ENCODE results near the gene ASB18. TPM values are rescaled to one million over a fixed set of nuclear protein-coding genes. Genes with fewer than 3 reads are reported as not detected.

ASB18 gene
- total and polyA plus RNA-seq, 2 of the 13 experiments (the other 11 are each of a cell fraction or from before 2014, with no cell fraction given) = not detected

GRCh38 chr2:236290742-236291425 lies 26.7 kb upstream of the ASB18 start (continued):
- no peak for TF ChIP-seq ZXDC (CRISPR knock-in tag; IDR thresholded peaks at IDR 0.05)

DNA sequence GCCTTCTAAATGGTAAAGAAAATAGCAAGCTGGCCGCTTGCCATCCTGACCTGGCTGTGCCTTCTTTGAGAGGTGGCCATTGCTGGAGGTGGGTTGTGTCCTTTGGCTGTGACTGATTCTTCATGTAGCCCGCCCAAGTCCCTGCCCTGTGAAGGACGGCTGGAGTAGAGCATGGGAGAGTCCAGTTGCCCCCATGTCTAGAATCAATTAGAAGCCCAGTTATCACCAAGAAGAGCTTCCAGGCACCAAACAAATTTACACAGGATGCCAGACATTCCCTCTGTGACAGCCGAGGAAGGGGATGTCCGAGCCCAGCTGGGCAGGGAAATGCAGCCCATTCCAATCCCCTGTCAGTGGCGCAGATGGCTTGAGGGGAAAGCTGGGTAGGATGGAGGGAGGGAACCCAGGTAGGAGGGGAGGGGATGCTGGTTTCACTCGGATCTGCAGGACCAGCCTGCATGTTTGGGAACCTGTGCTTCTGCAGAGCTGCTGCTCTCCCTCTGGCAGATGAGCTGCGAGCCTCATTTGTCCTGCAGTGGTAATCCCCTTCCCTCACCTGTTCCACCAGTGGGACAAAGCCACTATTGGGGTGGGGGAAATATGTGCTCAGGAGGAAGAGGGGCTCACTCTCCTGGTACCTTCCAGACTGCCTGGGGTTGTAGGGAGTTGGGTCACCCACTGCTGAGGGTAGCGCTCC lies 25.7 kb upstream of the ASB18 start:
- Histone ChIP-seq H3K4me1 (ENCODE audit: insufficient read depth, low read length) (no peaks in the 10 kb centered on the region), H3K36me3 (replicated peaks in 1 of 2; ENCODE audit: control insufficient read depth in 1 of 2, insufficient read depth in 2 of 2, low read length in 2 of 2) (no peaks in the 10 kb centered on the region), H3K79me2 (ENCODE audit: insufficient read depth, low read length) (no peaks in the 10 kb centered on the region), H2AFZ (ENCODE audit: low read length) (no peak overlapping the region), H3K27me3 (ENCODE audit: control insufficient read depth in 1 of 2, insufficient read depth in 2 of 2, low read length in 2 of 2) (peaks cover 7 to 53% of the 10 kb centered on the region in 2 experiments; a peak in 4 of 5 replicates), H3K27ac (ENCODE audit: extremely low read length, insufficient read depth, low read length) (no peak overlapping the region), H3K9ac (ENCODE audit: insufficient read depth, low read depth, low read length) (no peak overlapping the region), H3K4me2 (ENCODE audit: low read depth, low read length) (no peak overlapping the region), H4K20me1 (ENCODE audit: insufficient read depth, low read length) (no peaks in the 10 kb centered on the region), H3K9me3 (ENCODE audit: low read length) (no peaks in the 10 kb centered on the region), H3K4me3 (replicated peaks in 1 of 3; ENCODE audit: insufficient read depth in 1 of 3, low read depth in 2 of 3, low read length in 3 of 3) (no peak overlapping the region)
- DNase-seq (ENCODE audit: low spot score) = no peak
- in situ Hi-C loops (cut with HindIII; ENCODE audit: extremely low pct_ligation_motif_present, low pct_unique_long_range_greater_than_20kb) (no loop called here), intact Hi-C loops (cut with micrococcal nuclease; ENCODE audit: unreplicated experiment) (no loop called here)
- ChIA-PET POLR2A (no interaction called here), CTCF (ENCODE audit: low intra/inter-chr PET ratio, low total read pairs) (no interaction called here)
- 6% methylated on average over 8 of the region's 9 CpGs for WGBS (ENCODE audit: low lambda C conversion rate)
- no peak for FAIRE-seq
- ATAC-seq = no peak
- no TSS peak for BruUV-seq (replicated peaks)
- TF ChIP-seq ZNF496 (CRISPR knock-in tag; IDR thresholded peaks at IDR 0.05; ENCODE audit: insufficient replicate concordance) (no peak), ZNF350 (CRISPR knock-in tag; IDR thresholded peaks at IDR 0.05; ENCODE audit: borderline replicate concordance, low read depth) (no peak), ZNF34 (CRISPR knock-in tag; IDR thresholded peaks at IDR 0.05; ENCODE audit: borderline replicate concordance) (no peak), YY1 (IDR thresholded peaks at IDR 0.05; ENCODE audit: insufficient read depth, insufficient replicate concordance, low read depth, low read length) (no peak), DNMT3B (CRISPR knock-in tag; conservative IDR thresholded peaks at IDR 0.05) (no peak), ZNF264 (CRISPR knock-in tag; IDR thresholded peaks at IDR 0.05) (no peak), LBX2 (CRISPR knock-in tag; IDR thresholded peaks at IDR 0.05; ENCODE audit: borderline replicate concordance) (no peak), ZNF205 (CRISPR knock-in tag; IDR thresholded peaks at IDR 0.05) (no peak), ZNF639 (CRISPR knock-in tag; conservative IDR thresholded peaks at IDR 0.05) (no peak), ZFY (CRISPR knock-in tag; IDR thresholded peaks at IDR 0.05) (no peak), MED13 (CRISPR knock-in tag; IDR thresholded peaks at IDR 0.05) (no peak), HOXA9 (CRISPR knock-in tag; IDR thresholded peaks at IDR 0.05; ENCODE audit: borderline replicate concordance) (no peak), MZF1 (CRISPR knock-in tag; IDR thresholded peaks at IDR 0.05; ENCODE audit: borderline replicate concordance) (no peak), ZNF556 (CRISPR knock-in tag; IDR thresholded peaks at IDR 0.05; ENCODE audit: borderline replicate concordance) (no peak), CBX5 (CRISPR knock-in tag; IDR thresholded peaks at IDR 0.05; ENCODE audit: borderline replicate concordance) (no peak)
- TF ChIP-seq, protein P1, sequence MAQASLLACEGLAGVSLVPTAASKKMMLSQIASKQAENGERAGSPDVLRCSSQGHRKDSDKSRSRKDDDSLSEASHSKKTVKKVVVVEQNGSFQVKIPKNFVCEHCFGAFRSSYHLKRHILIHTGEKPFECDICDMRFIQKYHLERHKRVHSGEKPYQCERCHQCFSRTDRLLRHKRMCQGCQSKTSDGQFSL (CRISPR knock-in tag; IDR thresholded peaks at IDR 0.05) = no peak
